Mesodermal cell (in vitro differentiated cells): ENCODE results near the gene ADAMTSL5.

Source experiments
- H3K27ac ChIP-seq: 2 replicates; pipeline ENCODE4 v1.7.0; 2013; ENCODE audit warnings: mild to moderate bottlenecking, low read depth, low read length, moderate library complexity; ENCODE audit not compliant: severe bottlenecking
- H3K36me3 ChIP-seq: 2 replicates; pipeline ENCODE4 v1.7.1; 2013; ENCODE audit warnings: mild to moderate bottlenecking, low read length, moderate library complexity; ENCODE audit not compliant: control insufficient read depth, insufficient read depth
- H3K4me1 ChIP-seq: one replicate; pipeline ENCODE4 v1.7.1; 2013; ENCODE audit warnings: mild to moderate bottlenecking, low read length; ENCODE audit not compliant: insufficient read depth, control insufficient read depth, poor library complexity, severe bottlenecking
- H3K4me3 ChIP-seq: 2 replicates; pipeline ENCODE4 v1.7.0; 2013; ENCODE audit warnings: low read length, control low read depth, mild to moderate bottlenecking; ENCODE audit not compliant: insufficient read depth, poor library complexity, severe bottlenecking; ENCODE audit errors: extremely low read depth
- H3K9me3 ChIP-seq: 2 replicates; pipeline ENCODE4 v1.7.1; 2013; ENCODE audit warnings: mild to moderate bottlenecking, low read length, moderate library complexity; ENCODE audit not compliant: control insufficient read depth
- WGBS, 2 experiments: methylation state at CpG; one replicate each; pipeline ENCODE4 v1.1.5; 2013; ENCODE audit warnings: missing lambda C conversion rate in 2 of 2; ENCODE audit not compliant: insufficient coverage in 2 of 2; 5-methylcytosine and 5-hydroxymethylcytosine counted together

Gene ADAMTSL5

GRCh38 chr19:1528596-1529429 is 16.0 kb upstream of the ADAMTSL5 start:
- 80 to 89% methylated on average over 11 to 13 of the region's 23 CpGs for WGBS, 2 experiments
- Histone ChIP-seq H3K9me3 (no peaks in the 10 kb centered on the region), H3K4me1 (no peaks in the 10 kb centered on the region), H3K4me3 (no peak overlapping the region), H3K36me3 (no peaks in the 10 kb centered on the region), H3K27ac (no peak overlapping the region)

GRCh38 chr19:1527650-1528309 is 15.0 kb upstream of the ADAMTSL5 start:
- Histone ChIP-seq H3K27ac (no peak overlapping the region), H3K9me3 (no peaks in the 10 kb centered on the region), H3K4me1 (no peaks in the 10 kb centered on the region), H3K4me3 (no peak overlapping the region), H3K36me3 (no peaks in the 10 kb centered on the region)
- WGBS, 2 experiments, result 77 to 78% methylated on average over 20 to 26 of the region's 27 CpGs

GRCh38 chr19:1526979-1527649 is 14.3 kb upstream of the ADAMTSL5 start:
- H3K4me3 ChIP-seq, result no peak overlapping the region
- H3K36me3 ChIP-seq, result no peaks in the 10 kb centered on the region
- no peak overlapping the region for H3K27ac ChIP-seq
- no peaks in the 10 kb centered on the region for H3K9me3 ChIP-seq
- 83 to 89% methylated on average over 13 to 14 of the region's 18 CpGs for WGBS, 2 experiments
- no peaks in the 10 kb centered on the region for H3K4me1 ChIP-seq

- no peaks in the 10 kb centered on the region for H3K4me1 ChIP-seq
- H3K9me3 ChIP-seq, result no peaks in the 10 kb centered on the region
- H3K4me3 ChIP-seq, result no peak overlapping the region
- H3K36me3 ChIP-seq, result no peaks in the 10 kb centered on the region
- no peak overlapping the region for H3K27ac ChIP-seq
- WGBS, 2 experiments, result 79 to 87% methylated on average over 22 to 25 of the region's 33 CpGs
Measured at GRCh38 chr19:1526066-1526778, 13.4 kb upstream of the ADAMTSL5 start.

GRCh38 chr19:1525343-1525742 is 12.5 kb upstream of the ADAMTSL5 start:
- 65 to 68% methylated on average over 29 to 31 of the region's 31 CpGs for WGBS, 2 experiments
- Histone ChIP-seq H3K4me3 (no peak overlapping the region), H3K27ac (no peak overlapping the region), H3K4me1 (no peaks in the 10 kb centered on the region), H3K9me3 (no peaks in the 10 kb centered on the region), H3K36me3 (no peaks in the 10 kb centered on the region)

- 69 to 79% methylated on average over 16 of the region's 17 CpGs for WGBS, 2 experiments
- H3K4me3 ChIP-seq, result no peak overlapping the region
- no peaks in the 10 kb centered on the region for H3K4me1 ChIP-seq
- H3K36me3 ChIP-seq, result no peaks in the 10 kb centered on the region
- H3K27ac ChIP-seq, result no peak overlapping the region
- H3K9me3 ChIP-seq, result no peaks in the 10 kb centered on the region
Measured at GRCh38 chr19:1524972-1525325, 12.1 kb upstream of the ADAMTSL5 start.

- no peaks in the 10 kb centered on the region for H3K4me1 ChIP-seq
- no peaks in the 10 kb centered on the region for H3K9me3 ChIP-seq
- no peak overlapping the region for H3K27ac ChIP-seq
- no peaks in the 10 kb centered on the region for H3K36me3 ChIP-seq
- WGBS, 2 experiments, result 19 to 22% methylated on average over 25 to 31 of the region's 49 CpGs
- H3K4me3 ChIP-seq, result peak overlapping the region; percentile 2
Measured at GRCh38 chr19:1524287-1524971, 11.6 kb upstream of the ADAMTSL5 start.

GRCh38 chr19:1523412-1524286 is 10.8 kb upstream of the ADAMTSL5 start, which contains the start of gene PLK5:
Gene PLK5, plus strand, starts transcription at chr19:1524077. Its CDS starts 2,920 bp downstream, at chr19:1526997.
- Histone ChIP-seq H3K4me1 (no peaks in the 10 kb centered on the region), H3K4me3 (peak within 1 kb of the TSS; percentile 2), H3K27ac (no peak within 1 kb of the TSS), H3K36me3 (no peaks in the 10 kb centered on the region), H3K9me3 (no peaks in the 10 kb centered on the region)
- 11 to 20% methylated on average over 47 to 60 of the region's 92 CpGs for WGBS, 2 experiments

- Histone ChIP-seq H3K9me3 (no peaks in the 10 kb centered on the region), H3K27ac (no peak overlapping the region), H3K4me3 (no peak overlapping the region), H3K4me1 (no peaks in the 10 kb centered on the region), H3K36me3 (no peaks in the 10 kb centered on the region)
- WGBS, 2 experiments, result 75 to 82% methylated on average over 15 to 18 of the region's 18 CpGs
Measured at GRCh38 chr19:1522838-1523237, 10.0 kb upstream of the ADAMTSL5 start.
